ENCODE results near the gene LRRC4C.

- TF ChIP-seq EZH2 (IDR thresholded peaks at IDR 0.05; ENCODE audit: insufficient read depth, poor library complexity, severe bottlenecking) (no peak), EZH2phosphoT487 (IDR thresholded peaks at IDR 0.05; ENCODE audit: insufficient read depth, low read depth) (no peak)
These were observed 1136.2 kb downstream of the LRRC4C start for GRCh38 chr11:40323241-40323640.
